Endothelial cell of umbilical vein (primary cell): ENCODE measurements around the gene GAS2L2.

Experiments
- CTCF ChIP-seq, 2 donors: IDR thresholded peaks; 1 replicate in 1 of 2; 2 replicates in 1 of 2; pipeline ENCODE4 v1.5.1; 2011; ENCODE audit warnings: low read length in 2 of 2, mild to moderate bottlenecking in 2 of 2, moderate library complexity in 2 of 2, control low read depth in 1 of 2, inconsistent platforms in 1 of 2, low read depth in 1 of 2; ENCODE audit not compliant: insufficient read depth in 1 of 2; ENCODE audit errors: extremely low read depth in 1 of 2
- EZH2 ChIP-seq: IDR thresholded peaks from 2 replicates; pipeline ENCODE4 v1.6.1; 2012; ENCODE audit warnings: borderline replicate concordance, low read depth, mild to moderate bottlenecking, moderate library complexity, low read length, inconsistent platforms; ENCODE audit not compliant: severe bottlenecking
- MAX ChIP-seq: IDR thresholded peaks from 2 replicates; pipeline ENCODE4 v1.6.1; 2011; ENCODE audit not compliant: insufficient read depth, insufficient read length
- POLR2A ChIP-seq: IDR thresholded peaks from 2 replicates; pipeline ENCODE4 v1.6.1; 2012; ENCODE audit warnings: low read depth, mild to moderate bottlenecking, control low read depth, low read length
- POLR2AphosphoS5 ChIP-seq: IDR thresholded peaks from 2 replicates; pipeline ENCODE4 v1.6.1; 2012; ENCODE audit warnings: low read depth, mild to moderate bottlenecking, control low read depth, low read length, moderate library complexity; ENCODE audit not compliant: insufficient read depth

GRCh38 chr17:35716897-35717465 is 36.1 kb downstream of the GAS2L2 start:
- TF ChIP-seq CTCF (IDR thresholded peaks at IDR 0.05; ENCODE audit: extremely low read depth in 1 of 2, insufficient read depth in 1 of 2, low read depth in 1 of 2, low read length in 2 of 2) (no peak), EZH2 (no peak), POLR2AphosphoS5 (no peak), POLR2A (no peak), MAX (no peak)
